WERI-Rb-1 (cell line): Measurements from ENCODE around the gene TBL1XR1.
"Not testable (repeated sequence)": the region's sequence is repeated elsewhere in the genome, so short reads cannot be mapped to it uniquely, and the experiment has no call there.

Source experiments
- DNase-seq: peaks from one replicate; pipeline ENCODE4 v3.0.0-alpha.2; 2020
- H3K27ac ChIP-seq: fragments of 250-450 bp; sonication (Bioruptor Pico); 2 replicates; pipeline ENCODE4 v1.5.1; 2020; ENCODE audit warnings: mild to moderate bottlenecking, moderate library complexity
- H3K27me3 ChIP-seq: fragments of 250-450 bp; sonication (Bioruptor Pico); 2 replicates; pipeline ENCODE4 v1.5.1; 2021; ENCODE audit warnings: mild to moderate bottlenecking, low read depth, moderate library complexity; ENCODE audit not compliant: insufficient read depth, severe bottlenecking
- H3K36me3 ChIP-seq: fragments of 250-450 bp; sonication (Bioruptor Pico); 2 replicates; pipeline ENCODE4 v1.5.1; 2020; ENCODE audit warnings: mild to moderate bottlenecking, moderate library complexity
- H3K4me3 ChIP-seq: 2 replicates; pipeline ENCODE4 v1.5.1; 2011; ENCODE audit warnings: low read depth, mild to moderate bottlenecking, control low read depth, low read length
- H3K9me3 ChIP-seq: fragments of 250-450 bp; sonication (Bioruptor Pico); 2 replicates; pipeline ENCODE4 v1.5.1; 2021; ENCODE audit warnings: mild to moderate bottlenecking, moderate library complexity; ENCODE audit not compliant: severe bottlenecking
- TF ChIP-seq, protein P1 (sequence below): IDR thresholded peaks from 2 replicates; pipeline ENCODE4 v1.5.1; 2011; ENCODE audit warnings: low read depth, mild to moderate bottlenecking, control low read depth, inconsistent platforms, low read length

Gene TBL1XR1

DNA sequence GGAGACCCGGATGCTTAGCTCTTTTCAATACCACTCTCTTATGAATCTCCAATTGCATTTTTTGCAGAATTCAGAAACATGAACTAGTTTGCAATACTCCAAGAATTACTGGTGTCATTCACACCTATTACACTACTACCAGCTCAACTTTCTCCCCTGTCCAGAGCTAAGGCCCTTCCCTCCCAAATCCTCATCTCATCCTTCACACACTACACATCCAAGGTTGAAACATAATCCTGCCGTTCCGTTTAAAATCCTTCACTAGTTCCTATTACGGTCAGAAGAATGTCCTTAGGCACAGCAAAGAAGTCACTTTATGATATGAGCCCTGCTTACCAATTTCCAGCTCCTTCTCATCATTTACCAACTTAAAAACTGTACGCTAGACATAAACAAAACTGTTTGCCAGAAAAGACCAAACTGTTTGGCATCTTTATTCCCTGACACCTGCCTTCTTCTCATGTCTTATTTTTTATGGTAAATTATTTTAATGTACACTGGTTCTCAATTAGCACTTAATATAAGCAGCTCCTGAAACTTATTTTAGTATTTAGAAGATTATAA is 22.6 kb downstream of the TBL1XR1 start:
- Histone ChIP-seq H3K27ac (no peak overlapping the region), H3K4me3 (no peak overlapping the region), H3K36me3 (peaks cover 7% of the 10 kb centered on the region), H3K27me3 (no peaks in the 10 kb centered on the region), H3K9me3 (no peaks in the 10 kb centered on the region)
- TF ChIP-seq, protein P1, sequence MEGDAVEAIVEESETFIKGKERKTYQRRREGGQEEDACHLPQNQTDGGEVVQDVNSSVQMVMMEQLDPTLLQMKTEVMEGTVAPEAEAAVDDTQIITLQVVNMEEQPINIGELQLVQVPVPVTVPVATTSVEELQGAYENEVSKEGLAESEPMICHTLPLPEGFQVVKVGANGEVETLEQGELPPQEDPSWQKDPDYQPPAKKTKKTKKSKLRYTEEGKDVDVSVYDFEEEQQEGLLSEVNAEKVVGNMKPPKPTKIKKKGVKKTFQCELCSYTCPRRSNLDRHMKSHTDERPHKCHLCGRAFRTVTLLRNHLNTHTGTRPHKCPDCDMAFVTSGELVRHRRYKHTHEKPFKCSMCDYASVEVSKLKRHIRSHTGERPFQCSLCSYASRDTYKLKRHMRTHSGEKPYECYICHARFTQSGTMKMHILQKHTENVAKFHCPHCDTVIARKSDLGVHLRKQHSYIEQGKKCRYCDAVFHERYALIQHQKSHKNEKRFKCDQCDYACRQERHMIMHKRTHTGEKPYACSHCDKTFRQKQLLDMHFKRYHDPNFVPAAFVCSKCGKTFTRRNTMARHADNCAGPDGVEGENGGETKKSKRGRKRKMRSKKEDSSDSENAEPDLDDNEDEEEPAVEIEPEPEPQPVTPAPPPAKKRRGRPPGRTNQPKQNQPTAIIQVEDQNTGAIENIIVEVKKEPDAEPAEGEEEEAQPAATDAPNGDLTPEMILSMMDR, result no peak
- DNase-seq, result no peak

DNA sequence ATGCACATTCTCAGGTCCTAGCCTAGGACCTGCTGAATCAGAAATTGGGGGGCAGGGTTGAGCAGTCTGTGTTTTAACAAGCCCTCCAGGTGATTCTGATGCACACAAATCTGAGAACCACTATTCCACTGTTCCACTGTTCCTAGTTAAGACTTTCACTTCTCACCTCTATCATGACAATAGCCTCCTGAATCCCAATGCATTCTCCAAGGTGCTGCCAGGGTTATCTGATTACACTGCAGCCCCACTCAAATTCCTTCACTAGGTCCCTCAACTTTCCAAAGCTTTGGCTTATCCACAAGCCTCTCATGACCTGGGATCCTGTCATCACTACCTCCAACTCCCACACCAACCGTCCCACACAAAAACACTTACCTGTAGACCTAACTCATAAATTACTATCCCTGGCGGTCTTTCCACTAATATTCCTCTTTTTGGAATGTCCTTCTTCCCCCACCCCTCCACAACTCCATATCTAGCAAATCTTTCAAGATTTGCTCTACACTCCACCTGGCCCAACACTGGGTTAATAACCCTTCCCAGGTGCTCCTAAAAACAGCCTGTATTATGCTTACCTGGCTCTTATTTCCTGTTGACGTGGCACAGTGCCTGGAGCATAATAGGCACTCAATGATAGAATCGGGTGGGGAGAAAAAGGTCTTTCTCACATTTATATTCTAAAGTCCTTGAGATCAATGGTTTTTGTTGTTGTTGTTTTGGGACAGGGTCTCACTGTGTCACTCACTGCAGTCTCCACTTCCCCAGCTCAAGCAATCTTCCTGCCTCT is 27.2 kb downstream of the TBL1XR1 start:
- no peak for DNase-seq
- Histone ChIP-seq H3K36me3 (peaks cover 12% of the 10 kb centered on the region), H3K4me3 (no peak overlapping the region), H3K27me3 (no peaks in the 10 kb centered on the region), H3K9me3 (no peaks in the 10 kb centered on the region), H3K27ac (no peak overlapping the region)
- TF ChIP-seq, protein P1, result no peak

DNA sequence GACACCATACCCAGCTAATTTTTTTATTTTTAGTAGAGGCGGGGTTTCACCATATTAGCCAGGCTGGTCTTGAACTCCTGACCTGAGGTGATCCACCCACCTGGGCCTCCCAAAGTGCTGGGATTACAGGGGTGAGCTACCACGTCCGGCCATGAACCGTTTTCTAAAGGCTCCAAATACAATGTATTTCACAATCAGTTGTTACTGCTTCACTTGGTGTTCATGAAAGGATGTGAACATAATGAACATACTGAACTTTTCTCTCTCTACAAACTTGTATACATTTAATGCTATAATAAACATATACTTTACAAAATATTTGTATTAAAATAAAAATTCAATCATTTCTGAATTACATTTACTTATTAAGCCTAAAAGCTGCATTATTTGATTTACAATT is 28.9 kb downstream of the TBL1XR1 start:
- no peaks in the 10 kb centered on the region for H3K27me3 ChIP-seq
- H3K4me3 ChIP-seq, result no peak overlapping the region
- TF ChIP-seq, protein P1, result no peak
- H3K9me3 ChIP-seq, result no peaks in the 10 kb centered on the region
- H3K27ac ChIP-seq, result no peak overlapping the region
- DNase-seq, result no peak
- peaks cover 12% of the 10 kb centered on the region for H3K36me3 ChIP-seq

DNA sequence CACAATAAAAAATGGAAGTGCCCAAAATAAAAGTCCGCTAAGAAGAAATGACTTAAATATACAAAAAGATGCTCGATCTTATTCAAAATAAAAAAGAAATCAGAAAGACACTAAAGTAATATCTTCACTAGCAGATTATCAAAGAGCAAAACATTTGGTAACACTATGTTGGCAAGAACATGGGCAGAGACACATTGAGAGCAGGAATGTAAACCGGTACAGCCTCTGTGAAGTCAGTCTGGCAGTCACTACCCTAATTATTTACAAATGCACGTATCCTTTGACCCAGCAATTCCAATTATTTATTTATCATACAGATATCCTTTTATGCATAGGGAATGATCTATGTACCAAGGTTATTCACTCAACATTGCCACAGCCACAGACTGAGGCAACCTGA is 34.5 kb downstream of the TBL1XR1 start:
- no peak for DNase-seq
- Histone ChIP-seq H3K4me3 (no peak overlapping the region), H3K27me3 (no peaks in the 10 kb centered on the region), H3K36me3 (peaks cover 17% of the 10 kb centered on the region), H3K9me3 (no peaks in the 10 kb centered on the region), H3K27ac (no peak overlapping the region)
- TF ChIP-seq, protein P1, result no peak

- not testable (repeated sequence) for H3K9me3 ChIP-seq, H3K4me3 ChIP-seq, H3K27me3 ChIP-seq, H3K27ac ChIP-seq, DNase-seq
- peaks cover 13% of the 10 kb centered on the region; the same call in 1 of the 2 replicates for H3K36me3 ChIP-seq
Observed at GRCh38 chr3:177161603-177162002, 35.7 kb downstream of the TBL1XR1 start.

DNA sequence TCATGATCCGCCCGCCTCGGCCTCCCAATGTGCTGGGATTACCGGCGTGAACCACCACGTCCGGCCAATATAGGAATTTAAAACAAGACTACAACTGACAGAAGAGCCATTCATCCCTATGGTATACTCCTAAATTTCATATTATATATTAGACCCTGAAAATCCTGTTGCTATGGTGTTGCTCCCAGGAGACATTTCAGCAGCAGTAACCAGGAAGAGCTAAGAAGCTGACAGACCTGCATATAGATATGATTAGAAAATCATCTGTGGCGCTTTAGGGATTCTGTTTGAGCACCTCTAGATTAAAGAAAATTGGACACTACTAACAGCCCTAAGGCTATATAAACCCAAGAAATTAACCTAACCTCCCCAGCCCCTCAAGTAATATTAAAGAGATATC is 38.8 kb downstream of the TBL1XR1 start:
- Histone ChIP-seq H3K4me3 (no peak overlapping the region), H3K36me3 (peaks cover 9% of the 10 kb centered on the region; the same call in 1 of the 2 replicates), H3K27me3 (no peaks in the 10 kb centered on the region), H3K27ac (no peak overlapping the region), H3K9me3 (no peaks in the 10 kb centered on the region)
- no peak for DNase-seq
- TF ChIP-seq, protein P1, result no peak
